ENCODE data around the gene MX2.
"Not testable (repeated sequence)": the region's sequence is repeated elsewhere in the genome, so short reads cannot be mapped to it uniquely, and the experiment has no call there.

The MX2 gene, protein sequence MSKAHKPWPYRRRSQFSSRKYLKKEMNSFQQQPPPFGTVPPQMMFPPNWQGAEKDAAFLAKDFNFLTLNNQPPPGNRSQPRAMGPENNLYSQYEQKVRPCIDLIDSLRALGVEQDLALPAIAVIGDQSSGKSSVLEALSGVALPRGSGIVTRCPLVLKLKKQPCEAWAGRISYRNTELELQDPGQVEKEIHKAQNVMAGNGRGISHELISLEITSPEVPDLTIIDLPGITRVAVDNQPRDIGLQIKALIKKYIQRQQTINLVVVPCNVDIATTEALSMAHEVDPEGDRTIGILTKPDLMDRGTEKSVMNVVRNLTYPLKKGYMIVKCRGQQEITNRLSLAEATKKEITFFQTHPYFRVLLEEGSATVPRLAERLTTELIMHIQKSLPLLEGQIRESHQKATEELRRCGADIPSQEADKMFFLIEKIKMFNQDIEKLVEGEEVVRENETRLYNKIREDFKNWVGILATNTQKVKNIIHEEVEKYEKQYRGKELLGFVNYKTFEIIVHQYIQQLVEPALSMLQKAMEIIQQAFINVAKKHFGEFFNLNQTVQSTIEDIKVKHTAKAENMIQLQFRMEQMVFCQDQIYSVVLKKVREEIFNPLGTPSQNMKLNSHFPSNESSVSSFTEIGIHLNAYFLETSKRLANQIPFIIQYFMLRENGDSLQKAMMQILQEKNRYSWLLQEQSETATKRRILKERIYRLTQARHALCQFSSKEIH

DNA sequence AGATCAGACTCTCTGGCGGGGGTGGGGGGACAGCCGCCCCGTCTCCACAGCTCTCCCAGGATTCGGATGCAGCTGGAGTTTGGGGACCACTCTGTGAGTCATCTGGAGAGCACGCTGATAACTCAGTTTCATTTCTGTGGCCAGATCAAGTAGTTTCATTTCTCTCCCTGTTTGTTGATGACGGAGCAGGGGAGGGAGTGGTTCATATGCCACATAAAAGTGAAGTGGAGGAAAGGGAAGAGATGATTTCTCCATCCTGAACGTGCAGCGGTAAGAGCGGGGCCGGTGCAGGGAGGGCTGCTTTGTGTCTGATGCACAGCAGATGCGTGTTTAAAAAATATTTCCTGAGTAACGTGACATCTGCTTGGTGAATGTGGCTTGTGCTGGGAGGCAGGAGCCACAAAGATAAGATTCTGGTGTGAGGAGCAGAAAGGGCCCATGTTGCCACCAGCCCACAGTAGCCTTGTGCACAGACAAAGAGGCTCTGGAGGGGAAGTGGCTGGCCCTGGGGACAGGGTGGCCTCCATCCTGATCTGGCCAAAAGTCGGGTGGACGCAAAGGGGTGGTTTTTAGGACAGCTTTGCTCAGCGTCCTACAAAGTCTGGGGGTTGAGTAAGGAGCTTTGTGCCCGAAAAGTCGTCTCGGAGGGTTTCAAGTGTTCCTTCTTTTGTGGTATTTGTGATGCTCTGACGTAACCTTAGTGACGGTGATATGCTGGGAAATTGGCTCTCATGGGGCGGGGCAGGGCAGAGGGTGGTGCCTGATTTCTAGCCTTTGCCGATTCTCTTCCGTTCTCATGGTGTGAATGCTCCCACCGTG lies at the start of gene MX2:
Gene MX2 (plus strand): TSS at position 242 of the 819 bp plus-strand sequence. CDS start 14,880 bp downstream, outside the sequence.
- DNase-seq = no peak

DNA sequence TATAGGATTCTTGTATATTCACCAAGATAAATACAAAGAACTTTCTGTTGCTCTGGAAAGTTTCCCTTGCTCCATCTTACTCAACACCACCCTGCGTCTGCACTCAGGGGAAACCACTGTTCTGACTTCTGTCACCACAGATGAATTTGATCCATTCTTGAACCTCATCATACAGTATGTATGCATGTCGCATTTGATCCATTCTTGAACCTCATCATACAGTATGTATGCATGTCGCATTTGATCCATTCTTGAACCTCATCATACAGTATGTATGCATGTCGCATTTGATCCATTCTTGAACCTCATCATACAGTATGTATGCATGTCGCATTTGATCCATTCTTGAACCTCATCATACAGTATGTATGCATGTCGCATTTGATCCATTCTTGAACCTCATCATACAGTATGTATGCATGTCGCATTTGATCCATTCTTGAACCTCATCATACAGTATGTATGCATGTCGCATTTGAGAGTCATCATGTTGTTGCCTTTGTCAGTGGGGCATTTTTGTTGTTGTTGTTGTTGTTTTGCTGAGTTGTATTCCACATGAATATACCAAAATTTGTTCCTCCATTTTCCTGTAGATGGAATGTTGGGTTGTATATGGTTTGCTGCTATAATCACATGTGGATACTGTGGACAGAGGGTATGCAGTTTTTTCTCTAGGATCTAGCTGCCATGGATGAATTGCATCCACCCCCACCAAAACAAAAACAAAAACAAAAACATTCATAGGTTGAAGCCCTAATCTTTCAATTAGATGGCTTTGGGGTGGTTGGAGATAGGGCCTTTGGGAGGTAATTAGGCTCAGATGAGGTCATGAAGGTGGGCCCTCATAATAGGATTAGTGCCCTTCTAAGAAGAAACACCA lies 48.3 kb upstream of the MX2 start:
- DNase-seq = not testable (repeated sequence)

DNA sequence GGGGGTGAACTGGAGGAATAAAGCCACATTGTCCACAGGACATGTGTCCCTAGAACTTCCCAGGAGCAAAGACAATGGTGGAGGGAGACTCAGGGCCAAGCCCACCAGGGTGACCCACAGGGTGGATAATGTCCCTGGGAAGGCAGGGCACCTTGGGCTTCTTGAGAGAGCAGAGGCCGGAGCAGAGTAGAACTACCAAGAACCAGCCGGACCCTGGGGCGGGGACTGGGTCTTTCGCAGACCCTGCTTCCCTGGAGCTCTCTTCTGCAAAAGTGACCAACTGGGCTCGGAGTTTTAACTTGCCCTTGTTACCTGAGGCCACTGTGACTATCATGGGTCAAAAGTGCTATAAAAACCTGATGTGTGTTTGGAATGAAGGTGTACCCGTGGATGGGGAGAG lies 46.1 kb upstream of the MX2 start:
- DNase-seq = no peak

DNA sequence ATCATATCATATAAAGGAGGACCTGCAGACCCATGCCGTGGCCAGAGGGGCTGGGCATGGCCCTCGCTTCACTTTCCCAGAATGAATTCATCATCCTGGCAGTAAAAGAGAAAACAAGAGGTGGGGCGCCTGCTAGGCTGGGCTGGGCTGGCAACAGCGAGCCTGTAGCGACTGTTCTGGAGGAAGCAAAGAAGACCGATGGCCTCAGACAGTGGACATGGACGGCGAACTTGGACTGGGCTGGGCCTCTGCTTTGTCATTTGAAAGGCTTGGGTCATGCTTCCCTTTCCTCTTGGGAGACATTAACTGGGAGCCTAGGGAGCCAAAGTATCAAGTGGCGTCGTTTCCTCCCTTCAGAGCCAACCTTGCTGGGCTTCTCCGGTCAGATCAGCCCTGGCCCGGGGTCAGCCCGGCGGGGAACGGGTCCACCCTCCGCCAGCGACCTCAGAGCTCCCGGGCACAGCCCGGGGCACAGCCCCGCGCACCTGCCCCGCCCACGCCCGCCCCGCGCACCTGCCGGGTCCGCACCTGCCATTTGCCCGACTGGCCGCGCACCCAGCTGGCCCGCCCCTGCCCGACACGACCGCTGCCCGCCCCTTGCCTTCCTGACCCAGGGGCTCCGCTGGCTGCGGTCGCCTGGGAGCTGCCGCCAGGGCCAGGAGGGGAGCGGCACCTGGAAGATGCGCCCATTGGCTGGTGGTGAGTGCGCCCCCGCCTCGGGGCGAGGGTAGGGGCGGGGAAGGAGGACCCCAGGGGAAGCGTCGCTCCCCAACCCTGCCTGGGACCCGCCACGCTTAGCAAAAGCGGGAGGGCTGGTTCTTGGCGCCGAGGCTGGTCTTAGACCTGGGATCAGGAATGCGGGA lies 45.4 kb upstream of the MX2 start, which contains the start of gene FAM3B:
Gene FAM3B (plus strand): TSS at position 602 of the 863 bp plus-strand sequence. CDS start 79 bp downstream, at position 681.
- DNase-seq = peak; percentile 71

DNA sequence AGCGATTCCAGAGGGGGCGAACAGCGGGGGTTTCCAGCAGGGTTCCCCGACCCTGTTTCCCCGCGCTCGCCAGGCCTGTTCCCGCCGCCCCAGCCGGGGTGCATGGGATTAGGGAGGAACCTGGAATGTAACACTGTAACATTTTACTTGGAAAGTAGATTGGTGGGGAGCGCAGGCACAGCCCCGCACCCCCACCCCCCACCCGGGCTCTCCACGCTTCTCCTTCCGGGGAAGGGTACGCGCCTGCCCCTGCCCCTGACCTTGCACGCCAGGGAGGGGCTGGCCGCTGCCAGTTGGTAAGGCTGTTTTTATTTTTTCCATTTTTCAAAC lies 44.8 kb upstream of the MX2 start:
- DNase-seq = no peak

DNA sequence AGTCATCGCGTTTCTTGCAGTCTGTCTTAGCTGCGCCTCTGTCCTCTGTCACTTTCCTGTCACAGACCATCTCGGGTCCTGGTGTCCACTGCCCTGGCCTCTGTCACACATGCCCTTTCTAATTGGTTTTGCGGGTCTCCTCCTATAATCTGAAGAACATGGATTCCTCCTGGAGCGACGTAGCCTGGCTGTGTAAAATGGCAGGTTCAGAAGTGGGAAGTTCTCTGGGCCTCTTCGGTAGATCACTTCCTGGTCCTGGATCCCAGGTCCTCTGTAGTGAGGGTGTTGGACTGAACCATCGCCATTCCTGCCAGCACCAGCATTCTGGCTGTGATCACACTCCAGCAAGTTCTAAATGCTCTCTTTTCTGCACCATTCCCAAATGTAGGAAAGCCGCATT lies 44.4 kb upstream of the MX2 start:
- peak; percentile 43 for DNase-seq

DNA sequence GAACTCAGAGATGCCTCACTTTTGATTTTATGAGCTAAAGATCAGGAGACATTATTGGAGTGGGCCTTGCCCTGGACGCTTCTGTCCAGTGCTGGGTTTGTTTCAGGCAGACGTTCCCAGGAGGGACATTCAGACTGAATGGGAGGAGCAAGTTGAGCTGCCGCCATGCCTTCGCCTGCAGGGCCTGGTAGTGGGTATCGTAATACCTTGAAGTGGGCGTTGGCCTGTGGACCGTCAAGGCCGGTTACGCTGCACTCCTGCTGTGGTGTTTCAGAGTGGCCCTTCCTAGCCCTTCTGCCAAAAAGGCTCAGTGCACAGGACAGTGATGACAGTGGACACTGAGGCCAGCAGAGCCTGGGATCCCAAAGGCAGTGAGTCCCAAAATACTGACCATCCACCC lies 43.6 kb upstream of the MX2 start:
- peak; percentile 65 for DNase-seq

DNA sequence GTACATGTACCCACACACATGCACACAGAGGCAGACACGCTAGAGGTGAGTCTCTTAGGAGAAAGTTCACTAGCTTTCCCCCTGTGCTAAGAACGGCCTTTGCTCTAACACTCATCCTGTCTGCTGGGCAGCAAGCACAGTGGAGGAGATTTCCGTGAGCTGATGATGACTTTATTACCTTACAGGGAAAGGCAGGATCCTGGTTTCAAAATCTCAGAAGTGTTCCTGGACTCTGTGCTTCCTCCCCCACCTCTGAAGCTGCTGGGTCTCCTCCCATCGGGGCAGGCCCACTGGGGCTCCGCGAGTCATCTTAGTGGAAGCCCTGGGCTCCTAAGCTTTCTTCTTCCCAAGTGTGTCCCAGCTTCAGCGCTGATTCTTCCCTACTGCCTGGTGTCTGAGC lies 42.6 kb upstream of the MX2 start:
- DNase-seq = no peak

DNA sequence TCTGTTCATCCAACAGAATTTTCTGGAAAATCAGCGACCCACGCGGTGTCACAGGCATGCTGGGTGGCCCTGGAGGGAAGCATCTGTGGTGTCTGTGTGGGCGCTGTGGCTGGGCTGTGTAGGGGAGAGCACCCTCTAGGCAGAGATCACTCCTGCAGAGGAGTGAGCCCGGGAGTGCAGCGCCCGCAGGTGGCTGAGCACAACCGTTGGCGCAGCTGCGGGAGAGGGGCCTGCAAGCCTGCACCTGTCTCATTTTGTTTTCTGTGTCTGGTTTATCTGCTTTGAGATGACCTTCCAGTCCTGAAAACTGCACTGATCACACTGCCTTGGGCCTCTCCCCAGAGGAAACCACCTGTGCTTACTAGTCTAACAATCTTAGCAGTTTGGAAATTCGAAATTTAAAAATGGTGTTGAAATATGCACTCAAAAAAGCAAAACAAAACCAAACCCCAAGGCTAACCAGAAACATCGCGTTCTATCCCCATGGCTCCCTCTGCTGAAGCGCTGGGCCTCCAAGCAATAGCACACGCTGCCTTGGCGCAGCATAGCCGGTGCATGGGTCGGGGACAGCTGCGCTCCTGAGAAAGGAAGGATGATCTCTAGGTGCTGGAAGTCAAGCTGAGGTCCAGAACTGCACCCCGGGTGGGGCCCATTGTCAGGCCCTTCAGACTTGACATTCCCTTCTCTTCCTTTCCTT lies 40.5 kb upstream of the MX2 start:
- DNase-seq = peak; percentile 89

DNA sequence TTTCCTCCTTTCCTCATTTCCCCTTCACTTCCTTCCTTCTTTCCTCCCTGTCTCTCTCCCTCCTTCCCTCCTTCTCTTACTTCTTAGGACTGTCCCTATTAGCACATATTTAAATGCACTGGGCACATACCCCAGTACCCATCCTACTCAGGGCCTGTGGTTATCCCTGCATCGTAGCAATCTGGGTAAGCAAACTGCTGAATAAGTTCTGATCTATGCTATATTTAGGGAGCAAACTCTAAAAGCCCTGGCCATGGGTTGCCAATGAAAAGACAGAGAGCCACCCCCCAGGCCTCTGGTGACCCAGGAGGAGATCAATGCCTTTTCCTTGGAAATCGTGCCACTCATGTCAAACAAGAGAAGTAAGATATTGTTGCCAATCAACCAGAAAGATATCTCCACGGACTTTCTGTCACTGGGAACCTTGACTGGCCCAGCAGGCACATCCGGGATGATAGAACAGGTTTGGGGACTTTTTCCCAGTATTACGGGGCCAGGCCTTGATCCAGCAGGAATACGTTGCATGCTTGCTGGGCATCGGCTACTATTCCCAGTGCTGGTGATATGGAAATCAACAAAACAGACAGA lies 39.8 kb upstream of the MX2 start:
- peak; percentile 75 for DNase-seq

DNA sequence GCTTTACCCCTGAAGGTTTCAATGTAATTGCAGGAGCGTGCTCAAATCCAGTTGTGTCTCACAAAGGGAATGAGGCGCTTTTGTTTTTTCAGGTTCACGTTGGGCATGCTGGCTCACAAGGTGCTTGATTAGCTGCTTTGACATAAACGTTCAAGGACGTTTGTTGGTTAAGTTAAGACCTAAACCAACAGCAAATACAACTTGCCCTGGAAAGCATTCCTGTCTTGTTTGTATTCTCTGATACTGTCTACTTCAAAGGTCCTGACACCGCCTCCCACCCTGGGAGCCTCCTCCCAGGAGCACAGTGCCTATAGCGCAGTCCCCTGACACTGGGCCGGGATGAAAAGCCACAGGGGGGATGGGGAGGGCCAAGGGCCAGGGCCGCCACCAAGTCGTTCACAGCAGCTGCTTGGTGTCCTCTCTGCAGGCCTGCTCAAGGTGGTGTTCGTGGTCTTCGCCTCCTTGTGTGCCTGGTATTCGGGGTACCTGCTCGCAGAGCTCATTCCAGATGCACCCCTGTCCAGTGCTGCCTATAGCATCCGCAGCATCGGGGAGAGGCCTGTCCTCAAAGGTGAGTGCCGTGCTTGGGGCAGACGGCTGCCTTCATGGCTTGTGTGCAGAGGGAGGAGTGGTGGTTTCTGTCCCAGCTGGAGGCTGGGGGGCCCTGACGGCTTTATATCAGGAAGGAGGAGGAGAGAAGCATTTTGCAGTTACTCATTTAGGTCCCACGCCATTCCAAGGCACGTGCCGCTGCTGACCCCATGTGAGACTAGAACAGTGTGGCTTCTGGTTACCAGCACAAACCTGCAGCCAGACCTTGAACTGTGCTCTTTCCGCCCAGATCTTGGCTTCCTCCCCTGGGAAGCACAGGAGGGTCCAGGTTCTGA lies 39.1 kb upstream of the MX2 start:
- no peak for DNase-seq

DNA sequence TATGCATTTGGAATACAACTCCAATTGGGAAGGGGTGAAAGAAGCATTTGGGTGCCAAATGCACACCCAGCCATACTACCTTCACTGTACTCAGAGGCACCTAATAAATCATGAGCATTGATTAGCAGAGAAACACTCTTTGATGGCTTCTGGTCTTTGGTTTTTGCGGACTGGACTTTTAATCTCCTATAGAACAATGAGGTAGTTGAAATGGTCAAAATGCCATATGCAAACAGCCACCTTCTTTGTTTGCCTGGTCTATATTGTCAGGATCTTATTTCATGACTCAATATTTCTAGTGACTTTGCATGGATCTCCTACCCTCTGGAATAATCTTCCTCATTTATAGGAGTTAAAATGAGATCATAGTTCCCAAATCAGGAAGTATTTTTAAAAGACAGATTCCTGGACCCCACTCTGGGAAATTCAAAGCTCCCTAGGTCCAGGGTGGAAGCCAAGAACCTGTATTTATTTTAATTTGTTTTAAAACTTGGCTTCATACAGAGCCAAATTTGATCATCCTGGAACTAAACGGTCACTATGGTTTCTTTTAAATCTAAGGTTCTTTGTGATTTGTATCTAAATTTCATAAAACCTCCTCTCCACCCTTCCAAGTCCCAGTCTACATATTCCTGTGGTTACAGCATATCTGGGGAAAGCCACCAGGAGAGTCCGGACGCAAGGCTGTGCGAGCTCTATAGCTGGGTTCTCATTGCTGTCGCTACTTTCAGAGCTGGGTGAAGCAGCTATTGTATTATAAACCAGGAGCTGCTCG lies 36.5 kb upstream of the MX2 start:
- peak; percentile 5 for DNase-seq

DNA sequence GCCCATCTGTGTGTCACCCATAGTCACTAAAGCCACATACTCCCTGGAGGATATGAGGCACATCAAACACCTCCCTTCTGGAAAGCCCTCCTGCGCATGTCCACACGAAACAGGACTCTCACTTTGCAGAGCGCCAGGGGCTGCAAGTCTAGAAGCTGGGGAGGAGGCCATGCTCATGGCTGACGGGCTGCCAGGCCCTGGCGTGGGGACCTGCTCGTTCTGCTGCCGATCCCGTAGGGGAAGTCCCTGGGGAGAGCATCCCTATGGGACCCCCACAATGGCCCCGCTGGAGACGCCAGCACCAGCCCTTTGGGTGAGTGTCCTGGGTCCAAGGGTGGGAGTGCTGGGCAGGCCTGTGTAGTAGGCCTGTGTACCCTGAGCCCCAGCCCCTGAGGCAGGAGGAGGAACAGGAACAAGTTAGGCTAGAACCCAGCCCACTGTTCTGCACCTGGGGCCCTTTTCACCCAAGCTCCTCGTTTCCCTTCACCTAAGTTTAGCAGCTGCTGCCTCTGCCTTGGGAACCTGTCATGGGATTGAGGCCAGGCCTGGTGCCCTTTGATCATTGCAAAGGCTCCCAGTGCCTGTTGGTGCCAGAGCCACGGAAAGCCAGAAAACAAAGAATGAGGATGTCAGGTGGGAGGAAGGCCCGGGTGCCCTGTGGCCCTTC lies 35.3 kb upstream of the MX2 start:
- no peak for DNase-seq

DNA sequence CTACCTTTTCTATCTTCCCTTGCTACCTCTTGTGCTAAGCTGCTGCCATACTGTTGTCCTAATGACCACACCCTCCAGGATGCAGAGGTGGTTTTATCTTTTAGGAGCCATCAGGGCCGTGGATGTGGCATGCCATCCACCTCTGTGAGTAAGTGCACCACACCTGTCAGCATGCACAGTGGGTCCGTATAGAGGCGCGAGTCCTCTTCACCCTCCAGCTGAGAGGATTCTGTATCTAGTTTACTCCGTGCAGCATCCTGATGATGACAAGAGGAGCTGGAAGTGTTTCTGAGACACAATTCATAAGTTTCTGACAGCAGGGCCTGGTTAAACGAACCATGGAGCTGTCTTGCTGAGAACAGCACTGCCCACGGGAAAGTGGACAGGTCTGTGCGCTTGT lies 34.1 kb upstream of the MX2 start:
- no peak for DNase-seq

DNA sequence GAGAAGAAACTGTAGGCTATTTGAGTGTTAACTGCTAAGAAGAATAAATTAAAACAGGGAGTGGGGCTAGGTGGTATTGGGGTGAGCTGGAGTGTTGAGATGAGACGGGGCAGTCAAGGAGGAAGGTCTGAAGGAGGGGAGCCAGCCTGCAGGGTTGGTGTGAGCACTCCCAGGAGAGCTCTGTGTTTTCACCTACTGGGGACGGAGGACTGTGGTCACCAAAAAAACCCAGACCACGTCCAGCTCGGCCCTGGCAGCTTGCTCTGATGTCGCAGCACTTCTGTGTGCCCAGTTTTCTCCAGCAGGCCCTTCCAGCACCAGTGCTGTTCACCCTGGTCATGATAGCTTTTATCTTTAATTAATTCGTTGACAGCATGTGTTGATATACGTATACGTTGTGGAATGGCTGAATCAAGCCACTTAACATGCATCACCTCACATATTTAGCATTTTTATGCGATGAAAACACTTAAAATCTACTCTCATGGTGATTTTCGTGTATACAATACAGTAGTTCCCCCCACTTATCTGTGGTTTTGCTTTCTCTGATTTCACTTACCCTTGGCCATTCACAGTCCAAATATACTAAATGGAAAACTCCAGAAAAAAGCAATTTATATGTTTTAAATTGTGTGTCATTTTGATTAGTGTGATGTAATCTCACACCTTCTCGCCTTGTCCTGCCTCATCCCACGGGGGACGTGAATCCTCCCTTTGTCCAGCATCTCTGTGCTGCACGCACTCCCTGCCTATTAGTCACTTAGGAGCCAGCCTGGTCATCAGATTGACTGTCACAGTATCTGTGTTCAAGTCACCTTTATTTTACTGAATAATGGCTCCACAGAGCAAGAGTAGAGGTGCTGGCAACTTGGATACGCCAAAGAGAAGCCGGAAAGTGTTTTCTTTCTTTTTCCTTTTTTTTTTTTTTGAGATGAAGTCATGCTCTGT lies 32.9 kb upstream of the MX2 start:
- DNase-seq = no peak

DNA sequence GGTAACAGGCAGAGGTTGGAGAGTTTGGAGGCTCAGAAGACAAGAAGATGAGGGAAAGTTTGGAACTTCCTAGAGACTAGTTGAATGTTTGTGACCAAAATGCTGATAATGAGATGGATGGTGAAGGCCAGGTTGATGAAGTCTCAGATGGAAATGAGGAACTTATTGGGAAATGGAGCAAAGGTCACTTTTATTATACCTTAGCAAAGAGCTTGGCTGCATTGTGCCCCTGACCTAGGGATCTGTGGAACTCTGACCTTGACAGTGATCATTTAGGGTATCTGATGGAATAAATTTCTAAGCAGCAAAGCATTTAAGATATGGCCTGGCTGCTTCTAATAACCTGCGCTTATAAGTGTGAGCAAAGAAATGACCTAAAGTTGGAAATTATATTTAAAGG lies 28.1 kb upstream of the MX2 start:
- DNase-seq = no peak

DNA sequence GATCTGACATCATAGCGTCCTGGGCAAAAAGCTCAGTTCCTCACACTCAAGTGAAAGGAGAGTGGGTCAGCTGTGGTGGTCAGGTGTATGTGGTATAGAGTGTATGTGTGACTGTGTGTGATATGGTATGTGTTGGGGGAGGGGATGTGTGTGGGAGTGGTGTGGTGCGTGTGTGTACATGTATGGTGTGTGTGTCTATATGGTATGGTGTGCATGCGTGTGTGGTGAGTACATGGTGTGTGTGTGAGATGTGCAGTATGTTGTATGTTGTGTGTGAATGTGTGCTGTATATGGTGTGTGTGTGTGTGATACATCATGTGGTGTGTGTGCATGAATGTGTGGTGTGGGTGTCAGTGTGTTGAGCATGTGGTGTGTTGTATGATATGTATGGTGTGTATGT lies 24.3 kb upstream of the MX2 start:
- DNase-seq = no peak

Measured in NCI-H526 treated with DMSO at 0.1 percent for 48 hours (cell line).